ENCODE data around the gene MMEL1.

DNA sequence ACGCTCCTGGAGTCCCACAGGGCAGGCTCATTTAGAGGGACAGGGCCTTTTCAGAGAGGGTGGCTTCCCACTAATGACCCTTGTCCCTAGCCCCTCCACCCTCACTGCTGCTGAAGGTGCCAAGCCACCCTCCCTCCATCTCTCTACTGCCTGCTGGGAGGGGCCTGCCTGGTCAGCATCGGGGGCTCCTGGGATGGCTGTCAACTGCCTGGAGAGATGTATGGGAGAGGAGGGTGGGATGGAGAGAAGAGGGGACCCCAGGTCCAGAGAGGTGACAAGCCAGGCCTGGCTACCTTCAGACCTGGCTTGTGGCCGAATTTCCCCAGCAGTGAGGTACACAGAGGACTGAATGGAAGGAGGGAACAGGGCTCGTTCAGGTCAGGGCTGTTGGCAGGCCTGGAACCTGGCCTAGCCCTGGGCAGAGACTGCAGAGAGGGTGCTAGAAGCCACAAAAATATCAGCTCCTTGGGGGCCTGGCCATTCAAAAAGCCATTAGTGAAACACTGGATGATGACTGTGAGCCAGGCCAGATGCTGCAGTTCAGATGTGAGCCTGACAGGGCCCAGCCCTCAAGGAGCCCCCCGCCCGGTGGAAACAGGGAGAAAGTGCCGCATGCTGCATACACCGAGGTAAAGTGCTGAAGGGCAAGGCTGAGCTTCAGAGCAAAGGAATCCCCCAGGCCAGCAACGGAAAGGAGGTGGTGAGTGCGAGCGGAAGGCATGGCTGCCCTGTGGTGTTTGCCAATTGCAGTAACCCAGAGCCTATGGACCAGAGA, 20.0 kb downstream of the MMEL1 start:
- no peak for TF ChIP-seq TARDBP (IDR thresholded peaks at IDR 0.05)
- no peak for TF ChIP-seq FOXM1 (IDR thresholded peaks at IDR 0.05; ENCODE audit: borderline replicate concordance)
- TF ChIP-seq HDGF (IDR thresholded peaks at IDR 0.05; ENCODE audit: borderline replicate concordance), result no peak
- no peak for TF ChIP-seq SP1 (IDR thresholded peaks at IDR 0.05)
- TF ChIP-seq ARNT (IDR thresholded peaks at IDR 0.05), result no peak
- TF ChIP-seq LEF1 (IDR thresholded peaks at IDR 0.05; ENCODE audit: borderline replicate concordance), result no peak
- TF ChIP-seq BHLHE40 (IDR thresholded peaks at IDR 0.05; ENCODE audit: borderline replicate concordance), result no peak
- TF ChIP-seq L3MBTL2 (conservative IDR thresholded peaks at IDR 0.05), result no peak

Measured in HEK293T (cell line).